Activated CD4-positive, alpha-beta T cell treated with anti-CD3 and anti-CD28 coated beads, Interleukin-2, amount 10 ng/mL, durations not matched to agents 24 days and 14 days (primary cell): Measurements from ENCODE around the gene PCSK5. TPM values are rescaled to one million over a fixed set of nuclear protein-coding genes. Genes with fewer than 3 reads are reported as not detected.

Experiments
- DNase-seq: peaks from one replicate; pipeline ENCODE4 v3.0.0; 2022
- H3K27ac Mint-ChIP-seq: one replicate; pipeline ENCODE4 v1.8.0; 2022; ENCODE audit warnings: mild to moderate bottlenecking, mixed read lengths
- H3K27me3 Mint-ChIP-seq: one replicate; pipeline ENCODE4 v1.8.0; 2022; ENCODE audit warnings: mixed read lengths
- H3K36me3 Mint-ChIP-seq: one replicate; pipeline ENCODE4 v1.8.0; 2022; ENCODE audit warnings: low read depth, mild to moderate bottlenecking, mixed read lengths
- H3K4me1 Mint-ChIP-seq: one replicate; pipeline ENCODE4 v1.8.0; 2021; ENCODE audit warnings: mixed read lengths
- H3K4me3 Mint-ChIP-seq: one replicate; pipeline ENCODE4 v1.8.0; 2022; ENCODE audit warnings: mild to moderate bottlenecking, moderate library complexity, mixed read lengths
- H3K9me3 Mint-ChIP-seq: one replicate; pipeline ENCODE4 v1.8.0; 2021; ENCODE audit warnings: mixed read lengths
- intact Hi-C: fragments of 100-400 bp; cut with micrococcal nuclease; formaldehyde crosslinking; loops from one replicate; pipeline ENCODE4 v1.15.1; 2023
- total RNA-seq: library from RNA; stranded (reverse); gene quantifications from 2 replicates; pipeline ENCODE4 v1.2.3, GENCODE V29; 2022

Gene PCSK5
- total RNA-seq, 1 donor from 2014 or later, result 1.6 TPM

- Mint-ChIP-seq H3K9me3 (no peaks in the 10 kb centered on the region), H3K27me3 (no peaks in the 10 kb centered on the region), H3K27ac (no peak overlapping the region), H3K36me3 (no peaks in the 10 kb centered on the region), H3K4me1 (no peaks in the 10 kb centered on the region), H3K4me3 (no peak overlapping the region)
- intact Hi-C loops, result no loop called here
- no peak for DNase-seq
Measured at GRCh38 chr9:76255781-76256455, 365.4 kb downstream of the PCSK5 start.

GRCh38 chr9:76257311-76257710, 366.8 kb downstream of the PCSK5 start:
- no peaks in the 10 kb centered on the region for H3K36me3 Mint-ChIP-seq
- no peaks in the 10 kb centered on the region for H3K27me3 Mint-ChIP-seq
- no peaks in the 10 kb centered on the region for H3K9me3 Mint-ChIP-seq
- H3K27ac Mint-ChIP-seq, result no peak overlapping the region
- intact Hi-C loops, result no loop called here
- H3K4me1 Mint-ChIP-seq, result no peaks in the 10 kb centered on the region
- no peak for DNase-seq
- no peak overlapping the region for H3K4me3 Mint-ChIP-seq

DNA sequence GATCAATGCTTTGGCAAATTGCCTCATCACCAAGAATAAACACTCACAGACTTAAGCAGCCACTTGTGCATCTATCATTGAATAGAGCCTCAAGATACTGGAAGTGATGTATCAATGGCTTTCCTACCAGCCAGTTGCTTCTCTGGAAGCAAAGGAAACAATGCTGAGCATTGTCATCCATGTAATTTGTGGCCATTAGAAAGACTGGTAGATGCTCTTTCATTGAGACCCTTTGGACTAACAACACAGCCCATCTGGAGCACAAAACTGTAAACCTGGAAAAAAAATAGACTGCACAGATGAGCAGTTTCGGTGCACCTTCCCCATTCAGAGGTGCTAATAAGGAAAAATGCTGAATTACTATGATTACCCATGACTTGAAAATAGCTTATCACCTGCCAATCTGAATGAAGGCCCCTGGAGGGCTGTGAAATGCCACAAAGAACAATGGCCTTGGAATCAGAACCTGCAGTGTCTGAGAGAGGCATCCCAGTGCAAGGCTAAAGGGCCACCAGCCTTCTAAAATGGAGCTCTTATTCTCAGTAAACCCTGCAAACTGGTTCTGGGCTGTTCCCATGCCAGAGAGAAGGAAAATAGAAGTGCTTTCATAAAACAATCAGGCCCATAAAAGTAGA, 376.3 kb downstream of the PCSK5 start:
- Mint-ChIP-seq H3K36me3 (no peaks in the 10 kb centered on the region), H3K9me3 (no peaks in the 10 kb centered on the region), H3K27me3 (no peaks in the 10 kb centered on the region), H3K4me1 (no peaks in the 10 kb centered on the region), H3K27ac (no peak overlapping the region), H3K4me3 (no peak overlapping the region)
- intact Hi-C loops, result no loop called here
- no peak for DNase-seq

- intact Hi-C loops, result no loop called here
- Mint-ChIP-seq H3K27ac (no peak overlapping the region), H3K36me3 (no peaks in the 10 kb centered on the region), H3K27me3 (no peaks in the 10 kb centered on the region), H3K4me3 (no peak overlapping the region), H3K4me1 (no peaks in the 10 kb centered on the region), H3K9me3 (no peaks in the 10 kb centered on the region)
- no peak for DNase-seq
Measured at GRCh38 chr9:76267284-76267652, 376.8 kb downstream of the PCSK5 start.

- Mint-ChIP-seq H3K27me3 (peaks cover 2% of the 10 kb centered on the region), H3K27ac (no peak overlapping the region)
- intact Hi-C loops, result no loop called here
Measured at GRCh38 chr9:76269789-76270188, 379.3 kb downstream of the PCSK5 start.

GRCh38 chr9:76271755-76272154, 381.3 kb downstream of the PCSK5 start:
- H3K4me1 Mint-ChIP-seq, result no peaks in the 10 kb centered on the region
- no peak for DNase-seq
- no peaks in the 10 kb centered on the region for H3K9me3 Mint-ChIP-seq
- peaks cover 2% of the 10 kb centered on the region for H3K27me3 Mint-ChIP-seq
- no peak overlapping the region for H3K4me3 Mint-ChIP-seq
- H3K36me3 Mint-ChIP-seq, result no peaks in the 10 kb centered on the region
- no peak overlapping the region for H3K27ac Mint-ChIP-seq
- intact Hi-C loops, result no loop called here

More at GRCh38 chr9:76269789-76270188, 379.3 kb downstream of the PCSK5 start:
- Mint-ChIP-seq H3K4me3 (no peak overlapping the region), H3K36me3 (no peaks in the 10 kb centered on the region), H3K9me3 (no peaks in the 10 kb centered on the region), H3K4me1 (no peaks in the 10 kb centered on the region)
- DNase-seq, result no peak

DNA sequence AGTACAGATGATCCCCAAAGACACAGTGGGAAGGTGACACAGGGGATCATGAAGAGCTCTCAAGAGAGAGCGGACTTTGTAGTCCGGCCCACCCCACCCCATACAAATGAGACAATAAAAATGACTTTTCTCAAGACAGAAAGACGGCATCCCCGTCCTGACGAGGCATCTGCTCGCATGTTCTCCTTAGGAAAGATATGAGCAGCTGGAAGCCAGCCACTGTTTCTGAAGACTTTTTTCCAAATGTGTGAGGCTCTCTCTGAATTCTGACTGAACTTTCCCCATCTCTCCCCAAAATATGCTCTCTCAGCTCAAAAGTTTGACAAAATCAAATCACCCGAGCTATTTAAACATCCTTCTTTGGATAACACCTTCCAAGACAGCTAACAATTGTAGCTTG, 398.6 kb downstream of the PCSK5 start:
- Mint-ChIP-seq H3K4me3 (no peak overlapping the region), H3K27ac (no peak overlapping the region), H3K4me1 (peaks cover 6% of the 10 kb centered on the region), H3K27me3 (no peaks in the 10 kb centered on the region), H3K36me3 (no peaks in the 10 kb centered on the region), H3K9me3 (no peaks in the 10 kb centered on the region)
- intact Hi-C loops, result no loop called here
- DNase-seq, result no peak

- no peak for DNase-seq
- intact Hi-C loops, result no loop called here
- H3K4me1 Mint-ChIP-seq, result peaks cover 6% of the 10 kb centered on the region
- no peak overlapping the region for H3K27ac Mint-ChIP-seq
- no peaks in the 10 kb centered on the region for H3K27me3 Mint-ChIP-seq
- H3K36me3 Mint-ChIP-seq, result no peaks in the 10 kb centered on the region
- H3K4me3 Mint-ChIP-seq, result no peak overlapping the region
- no peaks in the 10 kb centered on the region for H3K9me3 Mint-ChIP-seq
Measured at GRCh38 chr9:76289703-76290102, 399.2 kb downstream of the PCSK5 start.

- DNase-seq, result no peak
- intact Hi-C loops, result no loop called here
- peaks cover 6% of the 10 kb centered on the region for H3K4me1 Mint-ChIP-seq
- no peaks in the 10 kb centered on the region for H3K36me3 Mint-ChIP-seq
- no peaks in the 10 kb centered on the region for H3K9me3 Mint-ChIP-seq
- no peak overlapping the region for H3K27ac Mint-ChIP-seq
- H3K27me3 Mint-ChIP-seq, result no peaks in the 10 kb centered on the region
- no peak overlapping the region for H3K4me3 Mint-ChIP-seq
Measured at GRCh38 chr9:76290555-76290954, 400.1 kb downstream of the PCSK5 start.

- intact Hi-C loops, result no loop called here
- no peak overlapping the region for H3K4me3 Mint-ChIP-seq
- H3K36me3 Mint-ChIP-seq, result no peaks in the 10 kb centered on the region
- no peaks in the 10 kb centered on the region for H3K27me3 Mint-ChIP-seq
- H3K9me3 Mint-ChIP-seq, result no peaks in the 10 kb centered on the region
- no peak overlapping the region for H3K27ac Mint-ChIP-seq
- DNase-seq, result no peak
- peaks cover 6% of the 10 kb centered on the region for H3K4me1 Mint-ChIP-seq
Measured at GRCh38 chr9:76292246-76292645, 401.8 kb downstream of the PCSK5 start.

DNA sequence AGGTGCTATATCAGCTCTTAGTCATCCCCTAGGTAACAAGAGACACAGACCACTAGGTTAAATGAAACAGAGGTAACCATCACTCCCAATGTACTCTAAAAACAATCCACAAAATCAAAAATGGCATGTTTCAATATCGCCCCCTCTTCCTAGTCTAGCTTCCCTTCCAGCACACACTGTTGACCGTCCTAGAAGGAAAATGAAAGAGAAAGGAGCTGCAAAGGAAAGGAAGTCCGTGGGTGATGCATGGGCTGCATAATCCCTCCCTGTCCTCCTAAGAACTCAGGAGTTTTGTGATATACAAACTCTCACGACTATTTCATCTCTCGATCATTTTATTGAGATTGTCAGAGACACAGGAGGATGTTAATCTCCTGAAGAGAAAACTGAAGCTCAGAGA, 402.2 kb downstream of the PCSK5 start:
- Mint-ChIP-seq H3K27ac (no peak overlapping the region), H3K4me1 (peaks cover 8% of the 10 kb centered on the region), H3K27me3 (peaks cover under 1% of the 10 kb centered on the region), H3K9me3 (no peaks in the 10 kb centered on the region), H3K36me3 (no peaks in the 10 kb centered on the region), H3K4me3 (no peak overlapping the region)
- intact Hi-C loops, result no loop called here
- DNase-seq, result no peak

- no peaks in the 10 kb centered on the region for H3K9me3 Mint-ChIP-seq
- peaks cover 9% of the 10 kb centered on the region for H3K4me1 Mint-ChIP-seq
- peaks cover 2% of the 10 kb centered on the region for H3K27me3 Mint-ChIP-seq
- intact Hi-C loops, result no loop called here
- no peak for DNase-seq
- no peaks in the 10 kb centered on the region for H3K36me3 Mint-ChIP-seq
- no peak overlapping the region for H3K27ac Mint-ChIP-seq
- no peak overlapping the region for H3K4me3 Mint-ChIP-seq
Measured at GRCh38 chr9:76294301-76294700, 403.8 kb downstream of the PCSK5 start.

DNA sequence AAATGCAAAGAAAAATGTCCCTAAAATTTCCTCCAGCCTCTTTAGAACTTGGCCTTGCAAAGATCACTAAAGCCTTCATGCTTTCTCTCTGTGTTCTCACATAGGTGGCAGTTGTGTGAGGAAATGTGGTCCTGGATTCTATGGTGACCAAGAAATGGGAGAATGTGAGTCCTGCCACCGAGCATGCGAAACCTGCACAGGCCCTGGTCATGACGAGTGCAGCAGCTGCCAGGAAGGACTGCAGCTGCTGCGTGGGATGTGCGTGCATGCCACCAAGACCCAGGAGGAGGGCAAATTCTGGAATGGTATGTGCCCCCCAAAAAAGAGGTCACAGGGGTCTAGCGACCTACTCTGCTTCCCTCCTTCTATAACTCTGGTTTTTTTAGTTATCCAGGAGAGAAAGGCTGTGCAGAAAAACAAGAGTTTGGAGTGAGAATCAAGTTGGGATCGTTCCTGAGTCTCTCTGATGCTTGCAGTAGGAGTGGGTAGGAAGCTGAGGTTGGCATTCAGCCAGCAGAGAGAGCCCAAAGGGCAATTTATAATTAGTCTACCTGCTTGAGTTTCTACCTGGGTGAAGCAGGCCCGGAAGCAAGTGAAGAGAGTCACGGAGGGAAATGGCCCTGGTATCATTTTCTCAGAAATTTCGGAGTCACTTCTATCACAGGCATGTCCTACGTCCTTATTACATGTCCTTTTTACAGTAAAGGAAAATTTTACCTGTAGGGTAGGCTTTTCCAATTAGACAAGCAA, 406.3 kb downstream of the PCSK5 start:
- Mint-ChIP-seq H3K4me1 (peaks cover 9% of the 10 kb centered on the region), H3K27ac (no peak overlapping the region), H3K9me3 (no peaks in the 10 kb centered on the region), H3K36me3 (no peaks in the 10 kb centered on the region), H3K27me3 (peaks cover 2% of the 10 kb centered on the region), H3K4me3 (no peak overlapping the region)
- intact Hi-C loops, result no loop called here
- DNase-seq, result no peak

- Mint-ChIP-seq H3K27ac (no peak overlapping the region), H3K4me1 (peaks cover 6% of the 10 kb centered on the region), H3K9me3 (no peaks in the 10 kb centered on the region), H3K27me3 (peaks cover 2% of the 10 kb centered on the region), H3K36me3 (no peaks in the 10 kb centered on the region), H3K4me3 (no peak overlapping the region)
- no peak for DNase-seq
- intact Hi-C loops, result no loop called here
Measured at GRCh38 chr9:76297721-76298239, 407.3 kb downstream of the PCSK5 start.
